SIG-M5 treated with dmso at 0.1 percent for 504 hours (cell line): ENCODE data around the gene CLDN10.
"Not testable (repeated sequence)": the region's sequence is repeated elsewhere in the genome, so short reads cannot be mapped to it uniquely, and the experiment has no call there.

Experiments used
- DNase-seq: peaks from one replicate; lab custom pipeline; 2025; ENCODE audit not compliant: unreplicated experiment; lab: John Stamatoyannopoulos, UW

The CLDN10 gene

DNA sequence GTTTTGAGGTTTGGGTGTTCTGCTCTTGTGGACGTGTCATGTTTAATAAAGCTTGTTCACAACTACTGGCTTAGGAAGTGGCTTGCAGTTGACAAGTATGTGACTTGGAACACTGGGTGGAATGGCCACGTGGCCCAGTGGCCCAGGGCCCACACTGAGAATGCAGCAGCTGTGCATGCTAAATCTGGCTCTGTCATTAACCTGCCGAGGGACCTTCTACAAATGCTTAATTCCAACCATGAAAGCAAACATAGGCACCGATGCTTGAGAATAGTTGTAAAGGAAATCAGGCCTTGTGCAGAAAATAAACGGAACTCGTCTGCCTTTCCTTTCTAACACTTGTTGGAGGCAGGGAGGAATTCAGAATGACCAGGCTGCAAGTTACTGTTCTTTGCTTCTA, 11.6 kb upstream of the CLDN10 start:
- DNase-seq, result no peak

DNA sequence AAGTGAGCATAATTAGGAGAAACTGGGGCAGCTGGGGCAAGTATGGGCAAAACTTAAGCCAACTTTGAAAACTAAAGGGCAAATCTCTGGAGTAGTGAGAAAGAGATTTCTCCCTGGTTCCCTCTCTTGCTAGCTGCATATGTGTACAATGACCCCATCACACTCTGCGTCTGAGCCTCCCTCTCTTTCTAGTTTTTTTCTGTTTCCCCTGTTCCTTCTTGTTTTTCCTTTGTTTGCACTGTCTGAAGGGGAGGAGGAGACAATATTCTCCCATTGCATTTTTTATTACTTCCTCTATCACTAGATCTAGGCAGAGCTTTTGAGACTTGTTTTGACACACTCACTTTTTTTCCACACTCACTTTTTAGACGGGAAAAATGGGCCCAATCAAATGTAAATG, 11.2 kb upstream of the CLDN10 start:
- no peak for DNase-seq

DNA sequence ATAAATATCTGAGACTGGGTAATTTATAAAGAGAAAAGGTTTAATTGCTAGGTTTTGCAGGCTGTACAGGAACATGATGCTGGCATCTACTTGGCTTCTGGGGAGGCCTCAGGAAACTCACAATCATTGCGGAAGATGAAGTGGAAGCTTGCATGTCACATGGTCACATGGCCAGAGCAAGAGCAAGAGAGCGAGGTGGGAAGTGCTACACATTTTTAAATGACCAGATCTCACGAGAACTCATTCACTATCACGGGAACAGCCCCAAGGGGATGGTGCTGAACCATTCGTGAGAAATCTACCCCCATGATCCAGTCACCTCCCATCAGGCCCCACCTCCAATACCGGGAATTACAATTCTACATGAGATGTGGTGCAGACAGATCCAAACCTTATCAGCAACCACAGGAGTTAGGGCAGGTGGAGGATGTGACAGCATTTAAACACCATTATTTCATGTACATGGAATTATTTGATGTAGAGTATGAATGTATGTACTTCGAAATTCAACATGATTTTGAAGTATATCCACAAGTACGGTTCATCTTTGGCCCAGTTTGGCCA, 10.5 kb upstream of the CLDN10 start:
- no peak for DNase-seq

DNA sequence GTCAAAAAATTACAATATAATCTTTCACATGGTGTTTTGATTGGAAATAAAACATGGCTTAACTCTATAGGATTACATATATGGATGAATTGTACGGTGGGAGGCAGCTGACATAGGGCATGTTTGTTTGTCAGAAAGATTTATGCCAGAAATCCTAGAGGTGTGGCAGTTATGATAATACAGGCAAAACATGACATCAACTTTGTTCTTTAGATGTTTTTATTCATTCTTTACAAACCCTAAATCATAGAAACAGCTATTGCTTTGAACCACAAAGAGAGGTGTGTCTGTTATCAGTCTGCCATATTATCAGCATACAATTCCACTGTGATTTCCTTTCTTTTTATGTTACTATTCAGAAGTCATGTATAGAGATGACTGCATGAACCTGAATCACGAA, 8.2 kb upstream of the CLDN10 start:
- DNase-seq, result no peak

DNA sequence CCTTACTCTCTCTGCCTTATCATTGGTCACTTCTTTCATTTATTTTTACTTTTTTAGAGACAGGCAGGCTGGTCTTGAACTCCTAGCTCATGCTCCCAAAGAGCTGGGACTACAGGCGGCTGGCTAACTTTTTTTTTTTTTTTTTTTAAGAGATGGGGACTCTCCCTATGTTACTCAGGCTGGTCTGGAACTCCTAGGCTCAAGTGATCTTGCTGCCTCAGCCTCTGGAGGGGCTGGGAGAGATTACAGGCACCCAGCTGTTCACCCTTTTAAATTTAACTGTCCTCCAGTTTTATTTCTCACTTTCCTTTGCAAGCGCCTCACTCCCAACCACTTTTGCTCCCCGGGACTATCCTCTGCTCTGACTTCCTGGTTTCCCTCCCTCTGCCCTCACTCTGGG, 5.6 kb upstream of the CLDN10 start:
- no peak for DNase-seq

DNA sequence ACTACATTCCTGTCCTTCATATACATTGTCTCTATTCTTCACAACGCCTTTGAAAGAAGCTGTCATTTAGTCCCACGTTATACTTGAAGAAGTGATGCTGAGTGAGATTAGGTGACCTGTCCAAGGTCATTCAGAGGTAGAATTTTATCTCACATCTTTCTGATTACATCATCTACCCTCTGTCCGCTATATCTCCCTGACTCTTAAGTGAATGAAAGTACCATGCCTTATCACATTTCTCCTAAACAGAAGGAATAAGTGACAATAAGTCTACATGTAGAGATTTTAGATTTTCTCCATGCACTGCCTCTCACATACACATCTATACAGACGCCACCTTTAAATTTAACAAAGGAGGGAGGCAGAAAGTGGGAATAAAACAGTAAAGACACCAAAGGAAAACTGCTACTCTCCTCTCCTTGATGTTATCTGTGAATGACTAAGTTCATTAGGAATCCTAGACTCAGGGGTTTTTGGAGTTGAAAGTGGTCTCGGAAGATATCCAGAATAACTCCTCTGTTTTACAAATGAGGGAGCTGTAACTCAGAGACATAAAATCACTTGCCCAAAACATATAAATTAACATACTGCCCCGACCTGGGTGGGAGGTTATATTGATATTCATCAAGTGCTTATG, 4.9 kb upstream of the CLDN10 start:
- no peak for DNase-seq

DNA sequence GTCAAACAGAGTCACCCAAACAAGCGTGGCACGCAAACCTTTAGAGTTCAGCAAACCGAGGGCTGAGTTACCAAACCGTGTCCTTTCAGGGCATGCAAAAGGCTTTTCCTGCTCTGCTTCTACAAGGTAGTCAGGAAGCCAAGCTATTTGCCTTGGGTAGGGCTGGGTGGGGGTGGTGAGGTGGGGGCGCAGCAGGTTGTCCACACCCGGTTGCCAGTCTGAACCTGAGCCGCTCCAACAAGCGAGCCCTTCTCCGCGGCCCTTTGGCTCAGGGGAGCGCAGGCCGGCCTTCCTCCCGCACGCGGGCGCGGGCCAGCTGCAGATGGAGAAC, 347 bp upstream of the CLDN10 start:
- no peak for DNase-seq

DNA sequence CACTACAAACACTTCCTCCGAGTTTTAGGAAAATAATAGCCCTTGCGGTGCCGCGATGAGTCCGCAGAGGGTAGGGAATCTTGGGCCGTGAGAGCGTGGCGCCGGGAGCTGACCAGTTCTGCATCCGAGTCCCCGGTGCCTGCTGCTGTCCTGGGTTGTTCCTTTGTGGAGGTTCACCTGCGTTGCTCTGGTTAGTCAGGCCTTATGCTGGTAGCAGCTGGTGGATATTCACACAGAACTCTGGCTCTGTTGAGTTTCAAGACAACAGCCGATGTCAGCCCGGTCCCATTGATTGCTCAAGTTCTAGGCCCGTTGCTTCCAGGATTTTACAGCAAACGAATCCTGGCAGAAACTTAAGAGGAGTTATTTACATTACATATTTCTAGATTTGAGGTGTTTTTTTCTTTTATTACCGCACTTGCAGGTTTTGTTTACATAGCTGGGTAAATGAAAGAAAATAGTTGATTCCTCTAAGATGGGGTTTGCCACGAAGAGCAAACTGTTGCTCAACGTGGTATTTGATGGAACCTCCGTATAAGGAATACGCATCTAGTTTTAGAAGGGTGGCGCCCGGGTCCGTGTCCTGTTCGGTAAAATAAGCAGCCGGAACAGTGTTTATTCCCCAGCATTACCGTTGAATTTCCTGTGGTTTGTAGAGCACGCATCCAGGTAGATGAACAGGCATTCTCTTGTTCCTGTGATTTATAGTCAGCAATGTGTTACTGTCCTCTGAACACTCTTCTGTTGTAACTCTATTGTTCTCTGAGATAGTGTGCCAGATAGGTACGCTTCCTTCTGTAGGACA, 1.3 kb downstream of the CLDN10 start:
- no peak for DNase-seq

DNA sequence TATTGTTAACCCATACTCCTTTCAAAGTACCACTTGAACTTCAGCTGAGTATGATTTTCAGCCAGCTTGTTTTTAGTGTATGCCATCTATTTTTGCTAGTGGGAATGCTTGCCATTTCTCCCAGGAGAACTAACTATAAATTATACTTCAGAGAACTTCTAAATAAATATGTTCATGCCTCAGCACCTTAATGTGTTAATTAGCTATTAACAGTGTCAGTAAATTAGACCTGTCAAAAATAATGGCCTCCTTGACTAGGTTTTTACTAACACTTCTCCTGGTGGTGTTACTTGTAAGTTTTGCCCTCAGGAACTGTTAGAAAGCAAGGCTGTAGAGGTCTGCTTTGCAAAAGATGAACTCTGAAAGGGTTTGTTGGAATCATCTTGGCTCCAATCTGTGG, 4.5 kb downstream of the CLDN10 start:
- no peak for DNase-seq

DNA sequence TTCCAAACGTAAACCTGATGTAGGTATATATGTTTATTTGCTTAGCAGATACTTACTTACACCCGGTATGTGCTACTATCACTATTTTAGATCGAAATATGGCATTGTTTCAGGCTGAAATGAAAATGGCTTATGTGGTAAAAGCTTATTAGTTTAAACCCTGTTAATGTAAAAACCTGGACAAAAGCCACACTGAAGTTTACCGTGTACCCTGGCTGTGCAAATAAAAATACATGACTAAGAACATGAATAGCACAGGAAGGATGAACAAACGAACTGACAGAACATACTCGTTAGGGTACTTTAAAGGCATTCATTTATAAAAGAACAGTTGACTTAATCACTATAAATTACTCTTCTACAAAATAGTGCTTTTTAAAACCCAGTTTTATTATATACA, 6.6 kb downstream of the CLDN10 start:
- no peak for DNase-seq

DNA sequence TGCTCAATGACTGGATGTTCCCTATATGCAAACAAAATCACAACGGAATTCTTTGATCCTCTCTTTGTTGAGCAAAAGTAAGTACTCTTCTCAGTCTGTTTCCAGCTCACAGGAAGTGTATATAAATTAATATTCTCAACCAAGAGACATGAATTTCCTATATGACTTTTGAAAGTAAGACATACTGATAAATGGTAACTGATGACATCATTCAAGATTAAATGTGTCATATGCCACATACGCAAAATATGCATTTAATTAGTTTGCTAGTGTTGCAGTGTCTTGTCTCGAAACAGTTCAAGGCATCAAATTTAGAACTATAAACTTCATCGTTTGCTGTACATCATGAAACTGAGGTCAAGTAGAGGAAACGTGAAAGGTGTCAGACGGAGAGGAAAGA, 7.9 kb downstream of the CLDN10 start:
- no peak for DNase-seq

DNA sequence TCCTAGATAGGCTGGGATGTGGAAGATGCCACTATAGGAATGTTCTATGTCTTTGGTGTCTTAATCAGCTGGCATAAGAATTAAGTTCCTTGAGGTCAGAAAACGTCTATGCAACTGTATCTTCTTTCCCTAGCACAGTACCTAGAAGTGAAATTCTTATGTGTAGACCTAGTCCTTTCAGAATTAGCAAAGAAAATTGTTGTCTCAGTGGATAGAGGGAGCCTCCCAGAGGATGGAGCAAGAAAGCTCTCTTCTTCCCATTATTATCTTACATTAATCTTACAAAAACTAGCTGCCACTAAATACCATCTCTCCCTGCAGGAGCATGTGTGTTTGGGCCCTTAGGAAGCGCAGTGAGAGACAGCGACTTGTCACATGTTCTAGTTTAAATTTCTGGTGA, 11.6 kb downstream of the CLDN10 start:
- no peak for DNase-seq

DNA sequence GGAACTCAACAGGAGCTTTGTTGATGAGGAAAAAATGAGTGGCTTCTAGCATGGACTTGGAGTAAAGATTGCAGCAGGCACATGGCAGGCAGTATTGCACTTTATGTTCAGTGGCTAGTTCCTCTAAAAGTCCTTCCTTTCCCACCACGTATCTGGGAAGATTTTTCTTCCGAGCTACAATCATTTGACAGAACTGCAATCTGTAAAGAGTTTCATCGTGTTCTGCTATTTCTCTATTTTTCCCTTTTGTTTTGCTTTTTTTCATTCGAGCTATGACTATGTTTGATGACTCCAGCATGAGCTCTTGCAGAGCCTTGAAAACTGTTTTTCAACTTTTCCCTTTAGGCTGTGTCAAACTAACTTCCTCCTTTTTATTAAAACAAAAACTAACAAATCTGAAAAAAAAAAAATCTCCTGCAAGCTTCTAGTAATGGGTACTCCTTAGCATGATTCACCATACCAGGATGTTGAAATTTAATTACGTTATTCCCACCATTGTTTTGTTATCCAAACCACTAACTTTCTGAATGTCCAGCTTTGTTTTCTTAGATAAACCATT, 12.3 kb downstream of the CLDN10 start:
- DNase-seq, result peak; percentile 45

DNA sequence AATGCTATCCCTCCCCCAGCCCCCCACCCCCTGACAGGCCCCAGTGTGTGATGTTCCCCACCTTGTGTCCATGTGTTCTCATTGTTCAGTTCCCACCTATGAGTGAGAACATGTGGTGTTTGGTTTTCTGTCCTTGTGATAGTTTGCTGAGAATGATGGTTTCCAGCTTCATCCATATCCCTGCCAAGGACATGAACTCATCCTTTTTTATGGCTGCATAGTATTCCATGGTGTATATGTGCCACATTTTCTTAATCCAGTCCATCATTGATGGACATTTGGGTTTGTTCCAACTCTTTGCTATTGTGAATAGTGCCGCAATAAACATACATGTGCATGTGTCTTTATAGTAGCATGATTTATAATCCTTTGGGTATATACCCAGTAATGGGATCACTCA, 13.2 kb downstream of the CLDN10 start:
- DNase-seq, result not testable (repeated sequence)

DNA sequence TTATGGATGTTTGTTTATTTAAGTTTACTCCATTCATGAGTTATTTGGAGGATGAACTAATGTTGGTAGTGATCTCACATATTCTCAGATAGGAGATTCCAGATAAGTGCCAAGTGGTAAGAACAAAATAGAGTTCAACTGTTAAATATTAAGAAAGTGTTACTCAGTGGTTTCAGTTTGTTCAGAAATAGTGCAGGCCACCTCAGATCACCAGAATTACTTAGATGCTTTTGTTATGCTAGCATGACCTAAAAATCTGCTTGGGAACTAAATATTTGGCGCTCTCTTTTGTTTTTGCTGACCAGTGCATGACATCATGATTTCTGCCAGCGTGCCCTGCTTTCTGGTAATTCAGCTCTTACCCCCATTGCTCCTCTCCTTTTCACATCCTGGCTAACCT, 15.6 kb downstream of the CLDN10 start:
- DNase-seq, result no peak

DNA sequence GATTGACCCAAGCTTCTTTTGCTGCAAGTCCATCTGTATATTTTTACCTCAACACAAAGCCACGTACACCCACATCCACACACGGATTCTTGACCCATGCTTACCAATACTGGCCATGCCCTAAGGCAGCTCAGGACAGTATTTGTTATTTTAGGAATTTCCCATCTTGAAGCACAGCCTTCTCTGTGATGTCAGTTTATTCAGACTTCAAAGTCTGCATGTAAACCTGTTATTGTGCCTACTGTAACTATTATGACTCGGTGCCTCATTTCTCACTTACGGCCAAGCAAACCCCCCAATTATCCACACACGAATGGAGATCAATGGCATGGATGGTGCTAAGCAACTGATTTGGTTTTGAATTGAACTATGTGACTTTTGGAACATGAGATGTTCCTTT, 17.5 kb downstream of the CLDN10 start:
- DNase-seq, result no peak

DNA sequence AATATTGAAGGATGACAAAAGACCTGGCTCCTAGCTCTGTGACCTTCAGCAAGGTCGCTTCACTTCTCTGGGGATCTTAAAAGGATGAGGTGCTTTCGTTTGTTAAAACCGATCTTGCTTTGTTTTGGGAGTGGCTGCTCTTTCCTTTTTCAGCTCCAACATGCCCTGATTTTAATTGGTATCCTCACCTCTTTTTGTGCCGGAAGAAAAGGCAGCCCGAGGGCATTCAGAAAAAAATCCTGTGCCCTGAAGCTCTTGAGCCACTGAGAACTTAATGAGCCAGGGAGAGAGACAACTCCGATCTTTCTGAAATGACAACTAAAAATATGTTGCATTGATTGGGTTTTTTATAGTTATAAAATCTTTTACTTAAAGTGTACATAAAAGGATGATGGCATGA, 19.4 kb downstream of the CLDN10 start:
- no peak for DNase-seq

DNA sequence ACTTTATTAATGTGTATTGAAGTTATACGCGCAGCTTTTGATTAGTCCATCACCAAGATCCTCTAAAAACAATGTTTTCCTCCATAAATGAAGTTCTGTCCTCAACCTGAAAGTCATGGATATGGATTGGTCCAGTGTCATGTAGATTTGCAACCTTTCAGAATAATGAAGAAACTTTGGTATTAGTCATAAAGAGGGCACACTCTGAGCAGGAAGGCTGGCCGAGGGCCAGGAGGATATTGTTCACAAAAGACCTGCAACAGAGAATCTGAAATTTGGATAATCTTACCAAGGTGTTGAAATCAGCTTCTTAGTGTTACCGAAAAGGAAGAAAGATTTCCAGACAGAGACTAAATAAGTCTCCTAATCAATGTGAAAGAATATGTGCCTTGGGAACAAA, 20.7 kb downstream of the CLDN10 start:
- no peak for DNase-seq

DNA sequence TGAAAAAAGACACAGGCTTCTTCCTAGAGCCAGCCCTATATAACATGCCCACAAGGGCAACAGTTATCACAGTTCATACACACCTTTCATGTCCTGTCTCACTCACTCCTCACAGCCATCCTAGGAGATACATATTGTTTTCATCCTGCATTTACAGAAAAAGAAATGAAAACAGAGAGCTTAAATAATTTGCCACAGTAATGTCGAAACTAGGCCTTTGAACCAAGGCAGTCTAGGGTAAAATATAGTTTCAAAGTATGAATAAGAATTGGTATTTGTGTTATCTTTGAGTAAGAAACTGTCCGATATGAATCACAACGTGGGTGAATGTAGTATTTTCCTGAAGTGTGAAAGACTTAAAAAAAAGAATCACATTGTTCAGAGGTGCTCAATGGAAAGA, 26.8 kb downstream of the CLDN10 start:
- DNase-seq, result no peak

DNA sequence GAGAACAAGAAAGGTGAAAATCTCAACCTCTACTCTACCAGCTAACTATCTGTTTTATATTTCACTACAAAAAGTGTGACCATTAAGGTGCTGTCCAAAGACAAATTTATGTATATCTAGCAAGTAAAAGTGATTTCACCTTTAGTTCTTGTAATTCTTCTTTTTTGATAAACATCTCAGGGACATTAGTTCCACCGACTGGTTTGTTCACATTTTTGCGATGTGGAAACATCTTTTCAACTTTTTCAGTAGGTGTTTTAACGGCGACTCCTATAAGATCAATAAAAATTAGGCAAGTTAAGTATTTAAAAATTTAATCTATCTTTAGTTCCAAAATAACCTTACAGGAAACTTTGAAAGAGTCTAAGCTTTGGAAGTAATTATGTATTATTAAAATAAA, 33.3 kb downstream of the CLDN10 start:
- DNase-seq, result no peak

DNA sequence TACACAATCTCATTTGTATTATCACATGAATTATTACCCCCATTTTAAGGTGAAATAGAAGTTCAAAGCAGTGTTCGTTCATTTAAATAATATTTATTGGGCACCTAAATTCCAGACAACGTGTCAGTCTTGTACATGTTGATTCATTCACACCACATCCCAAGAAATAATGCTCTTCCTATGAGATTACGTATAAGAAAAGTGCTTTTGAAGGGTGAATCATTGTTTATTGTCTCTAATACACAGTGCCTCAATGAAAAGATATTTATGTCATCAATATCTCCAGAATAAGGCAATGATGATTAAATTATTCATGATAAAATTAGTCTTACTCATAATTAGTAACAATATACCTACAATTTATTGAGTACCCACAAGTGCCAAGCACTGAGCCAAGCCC, 35.6 kb downstream of the CLDN10 start:
- no peak for DNase-seq

DNA sequence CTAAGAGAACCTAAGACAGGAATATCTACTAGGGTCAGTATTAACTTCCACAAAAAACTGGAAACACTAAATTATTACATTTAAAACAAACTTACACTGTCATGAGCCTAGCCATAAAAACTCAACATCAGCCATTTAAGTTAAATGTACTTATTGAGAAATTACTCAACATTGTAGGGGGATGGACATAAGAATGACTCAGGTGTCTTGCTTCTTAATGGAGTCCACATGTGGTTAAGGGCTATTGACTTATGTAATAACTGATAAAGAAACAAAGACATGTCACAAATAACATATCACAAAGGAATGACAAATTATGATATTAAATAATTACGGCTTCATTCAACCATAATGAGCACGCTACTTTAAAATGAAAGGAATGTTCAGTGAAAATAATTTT, 36.2 kb downstream of the CLDN10 start:
- DNase-seq, result no peak
